NCI-H1105 (cell line): ENCODE results near the gene TEAD1.

Experiments
- DNase-seq: peaks from one replicate; lab custom pipeline; 2025; lab: John Stamatoyannopoulos, UW

The TEAD1 gene

DNA sequence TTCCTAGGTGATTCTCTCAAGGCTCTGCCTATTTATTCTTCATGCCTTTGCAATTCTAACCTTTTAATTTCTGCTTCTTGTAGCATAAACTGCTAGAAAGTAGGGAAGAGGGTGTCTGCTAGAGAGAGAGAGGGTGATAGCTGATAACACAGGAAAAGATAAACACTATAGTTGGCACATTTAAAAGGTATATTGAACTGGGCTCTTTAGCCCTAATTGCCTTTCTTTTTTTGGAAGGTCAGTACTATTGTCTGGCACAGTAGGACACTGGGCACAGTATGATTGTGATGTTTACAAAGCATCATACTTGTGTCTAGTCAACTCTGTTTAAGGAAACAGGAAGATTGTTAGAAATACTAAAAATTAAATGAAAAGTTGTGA lies 33.3 kb downstream of the TEAD1 start:
- DNase-seq = no peak

DNA sequence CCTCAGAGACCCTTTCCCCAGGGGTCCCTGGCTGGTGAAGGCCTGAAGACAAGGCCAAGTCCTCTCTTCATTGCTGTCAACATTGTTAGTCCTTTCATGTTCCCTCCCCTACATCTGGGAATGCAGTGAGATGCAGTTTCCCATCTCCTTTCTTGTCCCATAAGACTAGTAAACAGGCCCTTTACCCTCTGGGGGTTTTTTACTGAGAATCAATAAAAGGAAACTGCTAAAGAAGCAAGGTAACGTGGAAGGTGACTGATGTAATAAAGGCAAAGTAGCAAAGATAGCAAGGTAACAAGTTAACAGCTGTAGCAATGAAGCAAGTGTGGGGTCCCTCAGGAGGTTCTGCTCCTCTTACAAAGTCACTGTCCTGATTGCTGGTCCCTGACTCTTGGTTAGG lies 37.3 kb downstream of the TEAD1 start:
- DNase-seq = no peak

DNA sequence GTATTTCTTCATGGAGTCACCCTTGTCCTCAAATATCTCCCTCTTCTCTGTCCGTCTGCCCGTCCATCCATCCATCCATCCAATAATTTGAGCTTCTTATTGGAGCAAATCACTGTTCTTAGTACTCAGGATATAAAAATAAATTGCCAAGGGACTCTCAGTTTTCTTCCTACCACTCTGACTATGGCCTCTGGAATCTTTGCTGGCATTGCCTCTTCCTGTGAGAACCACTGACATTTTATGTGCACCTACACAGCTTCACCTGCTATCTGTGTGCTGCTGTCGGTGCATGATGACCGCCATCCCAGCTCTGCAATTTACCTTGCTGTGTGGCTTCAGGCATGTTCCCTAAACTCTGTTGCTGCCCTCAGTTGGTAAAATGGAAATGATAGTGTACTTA lies 37.9 kb downstream of the TEAD1 start:
- DNase-seq = no peak

DNA sequence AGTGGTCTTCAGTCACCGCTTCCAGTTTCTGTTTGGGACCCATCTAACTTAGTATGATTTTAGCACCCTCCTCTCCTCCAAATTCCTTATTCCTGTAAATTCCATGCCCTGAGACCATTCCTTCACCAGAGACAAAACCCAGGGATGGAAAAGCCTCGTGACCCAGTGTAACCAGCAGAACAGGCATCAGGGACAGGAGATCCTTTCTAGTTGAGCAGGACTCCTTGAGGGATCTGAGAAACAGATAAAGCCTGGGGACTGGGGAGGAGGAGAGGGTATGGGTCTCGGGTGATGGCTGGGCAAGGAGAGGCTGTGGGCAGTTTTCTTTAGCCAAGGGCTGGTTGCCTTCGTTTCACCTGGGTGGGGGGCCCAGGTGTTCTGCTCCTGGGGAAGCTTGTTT lies 40.9 kb downstream of the TEAD1 start:
- no peak for DNase-seq

DNA sequence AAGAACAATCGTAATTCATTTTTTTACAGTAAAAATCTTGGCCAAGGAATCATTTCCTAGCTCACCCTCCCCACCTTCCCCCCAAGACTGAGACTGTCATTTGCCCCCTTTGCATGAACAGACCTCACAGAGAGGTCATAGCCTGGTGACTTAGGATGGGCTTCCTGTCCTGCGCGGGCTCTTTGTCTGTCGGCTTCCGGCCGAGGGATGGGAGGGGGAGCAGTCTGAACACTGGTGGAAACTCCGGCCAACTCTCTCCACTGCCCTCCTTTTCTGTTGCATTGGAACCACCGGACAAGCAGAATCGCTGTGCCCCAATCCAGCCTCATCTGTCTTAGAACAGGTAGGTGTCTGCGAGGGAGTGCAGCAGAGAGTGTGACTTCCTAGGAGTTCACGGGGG lies 41.7 kb downstream of the TEAD1 start:
- no peak for DNase-seq

DNA sequence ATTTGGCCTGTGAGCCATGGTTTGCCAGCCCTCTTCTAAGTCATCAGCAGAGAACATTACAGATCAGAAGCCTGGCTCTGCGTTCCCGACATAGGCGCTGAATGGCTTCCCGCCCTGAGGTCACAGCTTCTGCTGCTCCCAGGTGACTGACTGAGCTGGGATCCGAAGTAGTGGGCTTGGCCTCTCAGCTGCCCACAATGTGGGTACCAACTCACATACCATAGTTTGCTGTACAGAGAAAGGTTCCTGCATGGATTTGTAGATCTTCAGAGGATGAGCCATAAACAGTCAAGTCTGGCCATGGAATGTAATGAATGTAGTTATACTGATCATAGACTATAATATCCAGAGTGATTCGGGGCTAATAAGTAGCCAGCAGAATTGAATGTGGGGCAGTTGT lies 42.6 kb downstream of the TEAD1 start:
- DNase-seq = no peak

DNA sequence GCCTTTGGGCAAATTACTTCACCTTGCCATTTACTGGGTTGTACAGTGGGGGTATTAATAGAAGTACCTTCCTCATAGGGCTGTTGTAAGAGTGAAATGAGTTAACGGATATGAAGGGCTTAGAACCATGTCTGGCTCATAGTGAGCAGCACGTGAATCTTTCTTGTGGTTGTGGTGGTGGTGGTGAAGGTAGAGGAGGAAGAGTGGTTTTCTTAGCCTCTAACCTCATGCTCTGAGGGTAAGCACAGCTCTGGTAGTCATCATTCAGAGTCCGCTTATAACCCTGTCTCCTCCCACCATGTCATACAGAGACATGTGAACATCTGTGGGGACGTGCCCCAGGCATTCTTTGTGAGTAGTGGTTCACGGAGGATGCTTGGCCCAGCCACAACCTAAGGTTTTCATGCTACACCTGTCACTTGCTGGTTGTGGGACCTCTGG lies 43.6 kb downstream of the TEAD1 start:
- DNase-seq = no peak

DNA sequence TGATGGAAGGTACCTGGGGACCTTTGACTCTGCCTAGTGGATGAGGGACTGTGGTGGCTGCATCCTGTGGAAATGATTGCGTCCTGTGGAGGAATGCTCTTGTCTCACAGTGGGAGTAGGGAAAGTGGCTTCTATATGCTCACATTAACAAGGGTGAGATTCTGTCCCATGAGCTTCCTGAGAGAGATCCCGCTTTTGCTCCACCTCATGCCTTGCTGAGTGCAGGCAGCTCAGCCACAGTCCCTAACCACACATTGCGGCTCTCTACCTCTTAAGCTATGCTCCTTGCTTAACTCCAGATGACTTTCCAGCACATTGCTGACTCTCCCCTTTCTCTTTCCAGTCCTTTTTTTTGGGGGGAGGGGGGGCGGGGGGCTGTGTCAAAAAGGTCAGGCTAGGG lies 45.0 kb downstream of the TEAD1 start:
- no peak for DNase-seq

DNA sequence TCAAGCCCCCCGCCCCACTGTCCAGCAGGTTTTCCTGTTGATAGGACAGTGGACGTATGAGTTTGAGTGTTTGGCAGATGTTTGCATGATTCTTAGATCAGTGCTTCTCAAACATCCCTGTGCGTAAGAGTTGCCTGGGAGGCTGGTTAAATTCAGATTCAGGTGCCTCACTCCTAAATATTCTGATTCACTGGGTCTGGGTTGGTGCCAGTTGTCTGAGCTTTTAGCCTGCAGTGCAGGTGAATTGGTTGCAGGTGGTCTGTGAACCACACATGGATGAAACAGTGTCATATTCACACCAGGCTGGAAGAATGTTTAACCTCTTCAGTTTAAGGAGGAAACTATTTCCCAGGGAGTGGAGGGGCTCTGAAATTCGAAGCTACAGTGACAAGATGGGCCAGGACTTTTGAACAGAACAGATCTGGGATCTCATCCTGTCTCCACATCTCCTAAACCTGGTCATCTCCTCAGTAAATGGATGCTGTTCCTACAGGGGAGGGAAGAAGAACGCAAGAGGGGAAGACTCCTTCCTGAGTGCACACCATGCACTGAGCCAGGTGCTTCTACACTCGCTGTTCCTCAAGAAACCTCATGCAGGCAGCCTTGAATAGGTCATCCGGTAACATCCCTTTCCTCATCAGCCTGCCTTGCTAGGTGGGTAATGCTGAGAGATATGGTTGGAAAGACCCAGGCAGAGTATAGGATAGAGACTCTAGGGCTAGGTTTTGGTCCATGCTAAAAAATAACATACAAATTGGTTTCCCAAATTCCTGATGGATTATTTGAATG lies 47.8 kb downstream of the TEAD1 start:
- DNase-seq = peak; percentile 79

DNA sequence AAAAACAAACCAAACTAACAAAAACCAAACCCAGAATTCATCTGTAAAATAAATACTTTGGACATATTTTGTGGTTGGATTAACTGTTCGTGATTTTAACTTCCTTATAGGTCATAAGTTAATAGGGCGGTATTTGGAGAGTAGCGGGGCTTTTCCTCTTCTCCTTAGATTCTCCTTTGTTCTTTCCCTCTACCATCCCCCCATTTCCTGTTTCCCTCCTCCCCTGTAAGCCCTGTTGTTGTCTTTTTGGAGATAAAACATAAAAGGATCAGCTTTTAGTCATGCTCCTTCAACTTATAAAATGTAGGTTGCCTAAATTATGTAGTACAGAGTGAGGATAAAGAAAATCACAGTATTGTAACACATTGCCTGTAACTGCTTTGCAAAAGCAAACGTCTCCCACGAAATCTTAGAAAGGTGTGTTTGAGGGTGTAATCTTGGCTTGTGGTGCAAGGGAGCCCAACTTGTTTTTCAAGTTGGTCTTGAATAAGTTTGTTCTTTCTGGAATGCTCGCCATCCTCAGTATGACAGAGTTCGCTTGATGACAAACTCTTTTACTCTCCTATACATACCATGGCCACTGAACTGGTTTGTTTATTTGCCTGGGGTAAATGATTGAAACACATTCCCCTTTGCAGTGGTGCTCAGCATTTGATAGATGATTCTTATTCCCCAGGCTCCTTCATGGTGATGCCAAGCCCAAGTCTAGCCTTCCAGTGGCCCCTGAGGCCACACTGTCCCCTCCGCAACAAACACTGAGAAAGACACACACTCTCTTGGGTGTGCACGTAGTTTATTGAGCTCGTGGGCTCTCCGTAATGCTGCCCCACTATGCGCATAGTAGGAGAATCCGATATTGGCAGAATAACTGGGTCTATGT lies 49.4 kb downstream of the TEAD1 start:
- DNase-seq = peak; percentile 52

DNA sequence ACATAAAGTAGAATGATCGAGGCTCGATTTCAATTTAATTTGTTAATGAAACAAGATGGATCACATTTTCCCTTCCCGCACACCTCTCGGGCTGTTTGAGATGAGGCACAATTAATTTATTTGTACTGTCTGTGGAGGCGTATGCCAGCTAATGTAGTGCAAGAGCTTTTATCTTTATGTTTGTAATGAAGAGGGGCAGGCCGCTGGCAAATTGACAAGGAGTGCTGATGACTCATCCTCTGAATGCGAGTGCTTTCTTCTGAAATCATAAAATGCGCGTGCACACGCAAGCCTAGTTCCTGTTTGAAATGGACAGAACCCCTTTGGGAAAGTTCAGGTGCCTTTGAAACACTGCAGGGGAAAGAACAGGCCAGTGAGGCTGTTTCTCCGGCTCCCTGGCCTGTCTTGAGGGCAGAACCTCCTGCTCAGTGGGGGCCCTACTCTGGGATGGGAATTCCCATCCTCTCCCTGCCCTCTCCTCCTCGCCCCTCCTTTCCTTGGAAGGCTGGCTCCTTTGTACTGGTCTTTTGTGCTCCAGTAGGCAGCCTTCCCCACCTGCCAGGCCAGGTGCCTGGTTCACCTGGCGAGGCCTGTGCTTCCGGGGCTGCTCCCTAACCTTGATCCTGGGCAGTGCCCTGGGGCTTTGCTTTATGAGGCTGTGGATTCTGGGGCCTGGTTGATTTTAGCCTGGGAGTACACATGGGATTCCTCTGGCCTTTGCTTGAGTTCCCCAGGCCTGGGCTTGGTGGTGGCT lies 50.3 kb downstream of the TEAD1 start:
- peak; percentile 97 for DNase-seq

DNA sequence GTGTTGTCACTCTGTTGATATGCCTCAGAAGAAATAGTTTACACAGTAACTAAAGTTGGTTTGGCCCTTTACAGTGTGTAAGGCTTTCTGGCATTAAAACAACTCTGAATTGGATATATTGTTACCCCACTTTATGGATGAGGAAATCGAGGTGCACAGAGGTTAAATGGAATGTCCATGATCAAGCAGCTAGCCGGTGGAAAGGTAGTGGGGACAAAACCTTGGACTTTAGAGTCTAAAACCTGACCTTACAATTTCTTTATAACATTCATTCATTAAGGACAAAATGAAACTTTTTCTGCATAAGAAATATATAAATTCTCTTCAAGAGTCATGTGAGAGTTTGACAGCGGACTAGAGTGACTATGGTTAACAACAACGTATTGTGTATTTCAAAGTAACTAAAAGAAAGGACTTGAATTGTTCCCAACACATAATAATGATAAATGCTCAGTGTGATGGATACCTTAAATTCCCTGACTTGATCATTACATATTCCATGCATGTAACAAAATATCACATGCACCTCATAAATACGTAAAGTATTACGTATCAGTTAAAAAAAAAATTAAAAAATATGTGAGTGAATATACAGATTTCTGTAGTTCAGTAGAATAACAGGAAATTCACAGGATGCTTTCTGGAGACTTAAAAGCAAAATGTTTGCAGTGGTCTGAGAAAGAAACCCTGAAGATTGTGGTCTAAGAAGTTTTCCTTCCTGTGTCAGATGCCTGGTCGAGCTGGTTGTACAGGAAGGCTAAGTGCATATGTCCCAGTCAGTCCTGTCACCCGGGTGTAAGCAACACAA lies 51.0 kb downstream of the TEAD1 start:
- no peak for DNase-seq

DNA sequence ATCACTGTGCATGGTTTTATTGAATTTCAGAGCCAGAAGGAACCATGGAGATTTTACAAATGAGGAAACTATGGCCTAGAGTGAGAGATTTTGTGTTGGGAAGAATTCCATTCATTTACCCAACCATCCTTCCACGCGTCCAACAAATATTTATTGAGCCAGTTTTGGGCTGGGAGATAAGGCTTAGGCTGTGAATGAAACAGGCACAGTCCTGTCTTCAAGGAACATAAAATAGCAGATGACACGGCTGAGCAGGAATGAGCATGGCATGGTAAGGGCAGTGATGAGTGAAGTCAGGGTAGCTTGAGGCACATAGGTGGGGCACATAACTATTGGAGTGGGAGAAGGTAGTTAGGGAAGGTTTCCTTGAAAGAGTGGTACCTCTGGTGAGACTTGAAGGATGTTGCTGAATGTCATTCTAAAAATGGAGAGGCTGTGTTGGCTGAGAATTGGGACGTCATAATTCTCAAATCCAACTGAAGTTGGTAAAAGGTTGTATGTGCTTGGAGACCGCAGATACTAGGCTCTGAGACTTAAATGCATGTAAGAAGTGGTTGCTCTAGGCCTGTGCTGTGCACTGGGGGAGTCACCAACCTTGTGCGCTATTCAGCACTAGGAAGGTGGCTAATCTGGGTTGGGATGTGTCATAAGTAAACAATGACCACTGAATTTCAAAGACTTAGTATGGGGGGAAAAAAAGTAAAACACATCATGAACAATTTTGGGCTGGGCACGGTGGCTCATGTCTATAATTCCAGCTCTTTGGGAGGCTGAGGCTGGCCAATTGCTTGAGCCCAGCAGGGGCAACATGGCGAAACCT lies 51.9 kb downstream of the TEAD1 start:
- DNase-seq = no peak

DNA sequence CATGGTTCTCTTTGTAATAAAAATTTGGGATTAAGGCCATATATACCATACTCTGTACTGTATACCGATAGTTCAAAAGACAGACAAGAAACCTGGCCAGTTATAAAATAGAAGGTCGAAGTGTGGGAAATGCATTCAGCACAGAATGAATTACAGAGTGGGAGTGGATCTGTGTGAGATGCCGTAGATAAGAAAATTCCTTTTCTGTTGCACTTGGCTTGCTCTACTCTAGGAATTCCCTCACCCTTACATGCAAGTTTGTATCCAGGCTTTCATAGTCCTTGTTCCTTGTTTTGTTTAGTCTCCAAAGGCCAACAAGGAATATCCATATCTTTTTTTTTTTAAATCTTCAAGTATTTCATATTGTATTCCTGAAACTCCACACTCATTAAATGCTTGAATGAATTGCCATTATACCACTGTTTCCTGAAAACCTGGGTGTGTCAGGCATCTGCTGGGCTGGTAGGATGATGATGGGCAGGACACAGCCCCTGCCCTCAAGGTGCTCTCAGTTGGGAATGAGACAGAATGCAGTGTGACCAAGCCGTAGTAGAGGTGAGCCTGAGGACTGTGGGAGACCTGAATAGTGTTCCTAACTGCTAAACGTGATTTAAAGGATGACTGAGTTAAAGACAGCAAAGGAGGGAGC lies 53.5 kb downstream of the TEAD1 start:
- no peak for DNase-seq

DNA sequence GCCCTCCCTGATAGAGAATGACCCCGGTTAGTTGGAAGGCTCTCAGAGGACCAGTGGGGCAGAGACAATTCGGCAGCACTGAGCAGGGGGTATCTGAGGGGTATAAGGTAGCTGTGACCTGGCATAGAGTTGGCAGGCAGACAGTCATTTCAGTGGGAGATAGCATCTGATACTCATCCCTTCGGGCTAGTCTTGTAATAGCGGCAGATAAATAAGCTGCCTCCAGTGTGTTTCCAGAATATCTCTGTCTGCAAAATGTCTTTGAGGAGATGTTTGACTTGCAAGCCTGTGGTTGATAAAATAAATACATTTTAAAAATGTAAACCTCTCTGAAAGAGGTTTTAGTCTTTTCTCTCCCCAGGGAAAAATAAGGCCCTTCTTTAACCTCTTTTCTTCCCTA lies 54.2 kb downstream of the TEAD1 start:
- no peak for DNase-seq

DNA sequence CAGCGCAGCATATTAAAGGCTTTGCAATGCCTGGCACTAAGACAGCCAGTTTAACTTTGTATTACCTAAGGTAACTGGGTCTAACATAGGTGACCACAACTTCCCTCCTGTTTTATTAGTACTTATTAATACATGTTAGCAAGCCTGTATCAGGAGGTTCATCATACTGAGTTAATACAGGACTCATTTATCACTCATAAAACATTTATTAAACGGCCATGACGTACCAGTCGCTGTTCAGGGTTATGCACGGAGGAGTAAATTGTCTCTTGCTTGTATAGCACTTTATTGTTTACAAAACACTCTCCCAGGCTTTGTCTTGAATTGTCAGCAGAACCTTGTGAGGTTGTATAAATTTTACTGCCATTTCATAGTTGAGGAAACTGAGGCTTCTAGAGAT lies 55.7 kb downstream of the TEAD1 start:
- no peak for DNase-seq

DNA sequence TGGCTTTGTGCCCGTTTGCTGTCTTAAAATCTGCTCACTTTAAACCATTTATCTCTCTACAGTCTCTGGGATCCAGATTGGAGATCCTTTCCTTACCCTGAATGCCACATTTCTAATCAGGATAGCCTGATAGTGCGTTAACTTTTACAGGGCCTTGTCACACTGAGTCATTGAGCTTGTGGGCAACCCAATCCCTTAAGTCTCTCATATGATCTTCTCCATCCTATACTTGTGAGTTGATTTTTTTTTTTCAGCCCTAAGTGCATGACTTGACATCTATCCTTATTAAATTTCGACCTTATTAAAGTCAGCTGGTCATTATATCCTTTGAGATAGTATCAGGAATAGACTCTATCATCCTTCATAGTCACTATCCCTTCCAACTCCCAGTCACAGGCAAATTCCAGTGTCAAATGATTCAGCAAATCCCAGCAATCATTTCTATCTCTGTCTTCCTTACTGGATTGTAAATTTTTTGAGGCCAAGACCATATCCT lies 57.7 kb downstream of the TEAD1 start:
- DNase-seq = no peak

DNA sequence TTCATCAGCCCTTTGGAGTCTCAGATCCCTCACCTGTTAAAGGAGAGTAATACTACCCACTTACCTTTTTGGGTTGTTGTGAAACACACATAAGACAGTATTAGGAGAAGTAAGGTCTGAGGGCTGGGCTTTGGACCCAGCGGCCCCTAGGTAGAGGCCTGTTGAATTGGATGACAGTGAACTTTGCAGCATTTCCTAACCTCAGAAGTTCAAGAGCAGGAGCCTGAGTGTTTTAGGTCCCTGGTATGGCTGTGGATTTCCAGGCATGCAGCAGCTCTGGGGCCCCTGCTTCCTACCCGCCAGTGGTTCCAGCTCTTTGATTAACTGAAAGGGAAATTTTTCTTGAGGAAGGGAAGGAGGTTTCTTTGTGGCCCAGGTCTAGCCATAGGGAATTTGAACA lies 58.9 kb downstream of the TEAD1 start:
- DNase-seq = no peak

DNA sequence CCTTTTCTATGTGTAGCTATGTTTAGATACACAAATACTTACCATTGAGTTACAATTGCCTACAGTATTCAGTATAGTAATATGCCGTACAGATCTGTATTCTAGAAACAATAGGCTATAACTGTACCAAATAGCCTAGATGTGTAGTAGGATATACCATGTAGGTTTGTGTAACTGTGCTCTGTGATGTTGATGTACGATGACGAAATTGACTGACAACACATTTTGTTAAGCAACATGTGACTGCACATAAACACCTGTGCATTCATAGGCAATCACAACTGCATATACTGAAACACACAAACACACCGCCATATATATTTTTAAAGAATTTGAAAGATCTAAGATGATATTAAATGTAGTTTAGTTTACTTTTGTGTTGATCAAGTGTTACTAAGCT lies 60.4 kb downstream of the TEAD1 start:
- no peak for DNase-seq

DNA sequence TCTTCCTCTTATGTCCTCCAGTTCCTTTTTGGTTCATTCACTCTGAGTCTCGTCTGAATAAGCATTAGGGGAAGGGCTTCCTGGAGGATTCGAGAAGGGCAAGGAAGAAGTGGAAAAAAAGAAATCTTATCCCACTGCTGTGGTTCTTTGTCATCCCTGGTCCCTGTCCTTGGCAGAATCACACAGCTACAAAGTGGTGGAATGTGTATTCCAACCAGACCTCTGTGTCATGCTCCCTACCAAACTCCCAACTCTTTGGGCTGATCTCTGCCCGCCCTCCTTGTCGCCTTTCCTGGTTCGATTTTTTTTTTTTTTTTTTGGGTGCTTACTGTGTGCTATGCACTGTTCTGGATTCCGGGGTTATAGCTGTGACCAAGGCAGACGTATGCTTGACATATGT lies 61.0 kb downstream of the TEAD1 start:
- DNase-seq = no peak
